DOHH2 (cell line): ENCODE data around the gene ATP2A2.
A peak's percentile ranks its signal among the peaks of the same experiment; 100 is the strongest.

Experiments used
- H3F3A ChIP-seq: fragments of 200-600 bp; sonication (generic), shearing (Covaris generic); 2 replicates; pipeline ENCODE4 v1.6.0; 2016; ENCODE audit warnings: antibody characterized with exemption, mild to moderate bottlenecking; ENCODE audit not compliant: control insufficient read depth, insufficient read depth
- H3K27ac ChIP-seq: fragments of 200-600 bp; sonication (generic); 2 replicates; pipeline ENCODE4 v1.5.1; 2014; ENCODE audit warnings: low read depth, mild to moderate bottlenecking, low read length, moderate library complexity
- H3K27me3 ChIP-seq: fragments of 200-600 bp; sonication (generic); 2 replicates; pipeline ENCODE4 v1.6.1; 2014; ENCODE audit warnings: mild to moderate bottlenecking, low read length, mixed read lengths; ENCODE audit not compliant: control insufficient read depth
- H3K36me3 ChIP-seq: fragments of 200-600 bp; sonication (generic); 2 replicates; pipeline ENCODE4 v1.6.1; 2014; ENCODE audit warnings: mild to moderate bottlenecking, low read length, moderate library complexity, mixed read lengths; ENCODE audit not compliant: control insufficient read depth
- H3K4me1 ChIP-seq: fragments of 200-600 bp; sonication (generic); 2 replicates; pipeline ENCODE4 v1.6.1; 2014; ENCODE audit warnings: mild to moderate bottlenecking, low read length, mixed read lengths; ENCODE audit not compliant: control insufficient read depth
- H3K4me2 ChIP-seq: fragments of 200-600 bp; sonication (generic); 2 replicates; pipeline ENCODE4 v1.6.0; 2014; ENCODE audit warnings: mild to moderate bottlenecking, low read length, moderate library complexity
- H3K4me3 ChIP-seq: fragments of 200-600 bp; sonication (generic); 2 replicates; pipeline ENCODE4 v1.5.1; 2014; ENCODE audit warnings: mild to moderate bottlenecking, low read length, mixed read lengths
- H3K79me2 ChIP-seq: fragments of 200-600 bp; sonication (generic); 2 replicates; pipeline ENCODE4 v1.6.1; 2014; ENCODE audit warnings: mild to moderate bottlenecking, low read length, mixed read lengths; ENCODE audit not compliant: control insufficient read depth
- H3K9me2 ChIP-seq: fragments of 200-600 bp; sonication (generic); replicated peaks from 2 replicates; pipeline ENCODE4 v1.6.1; 2014; ENCODE audit warnings: mild to moderate bottlenecking, low read length, mixed read lengths; ENCODE audit not compliant: control insufficient read depth
- H3K9me3 ChIP-seq: fragments of 200-600 bp; sonication (generic); 2 replicates; pipeline ENCODE4 v1.6.1; 2014; ENCODE audit warnings: antibody characterized with exemption, low read length, mixed read lengths; ENCODE audit not compliant: control insufficient read depth, insufficient read depth
- H4K20me1 ChIP-seq: fragments of 200-600 bp; sonication (generic); 2 replicates; pipeline ENCODE4 v1.6.0; 2014; ENCODE audit warnings: low read depth, mild to moderate bottlenecking, antibody characterized with exemption, low read length, moderate library complexity; ENCODE audit not compliant: control insufficient read depth, insufficient read depth
- CTCF ChIP-seq: fragments of 200-600 bp; sonication (generic); IDR thresholded peaks from one replicate; pipeline ENCODE4 v1.5.1; 2014; ENCODE audit warnings: antibody characterized with exemption, mild to moderate bottlenecking, low read depth, low read length; ENCODE audit not compliant: poor library complexity, severe bottlenecking
- EZH2phosphoT487 ChIP-seq: fragments of 200-600 bp; sonication (generic); IDR thresholded peaks from 2 replicates; pipeline ENCODE4 v1.6.1; 2017; ENCODE audit warnings: borderline replicate concordance, mild to moderate bottlenecking, antibody characterized with exemption, low read length, moderate library complexity, mixed read lengths

The ATP2A2 gene

GRCh38 chr12:110304061-110304551 is 23.1 kb downstream of the ATP2A2 start:
- peaks cover 12% of the 10 kb centered on the region for H3F3A ChIP-seq
- TF ChIP-seq CTCF (no peak), EZH2phosphoT487 (no peak)
- peaks cover 84% of the 10 kb centered on the region for H3K36me3 ChIP-seq
- H4K20me1 ChIP-seq = peaks cover 28% of the 10 kb centered on the region
- H3K9me3 ChIP-seq = no peaks in the 10 kb centered on the region
- H3K4me2 ChIP-seq = no peak overlapping the region
- H3K79me2 ChIP-seq = peaks cover 99% of the 10 kb centered on the region
- no peaks in the 10 kb centered on the region for H3K9me2 ChIP-seq
- H3K4me1 ChIP-seq = peaks cover 19% of the 10 kb centered on the region
- H3K27ac ChIP-seq = no peak overlapping the region
- H3K27me3 ChIP-seq = no peaks in the 10 kb centered on the region
- H3K4me3 ChIP-seq = no peak overlapping the region

GRCh38 chr12:110307372-110307771 is 26.3 kb downstream of the ATP2A2 start:
- H3K27me3 ChIP-seq = no peaks in the 10 kb centered on the region
- no peak overlapping the region for H3K4me3 ChIP-seq
- H3K4me2 ChIP-seq = peak overlapping the region; percentile 2; the same call in 1 of the 2 replicates
- H3K9me2 ChIP-seq = no peaks in the 10 kb centered on the region
- peaks cover 19% of the 10 kb centered on the region for H3K4me1 ChIP-seq
- no peak overlapping the region for H3K27ac ChIP-seq
- H4K20me1 ChIP-seq = peaks cover 28% of the 10 kb centered on the region
- no peaks in the 10 kb centered on the region for H3K9me3 ChIP-seq
- TF ChIP-seq EZH2phosphoT487 (no peak), CTCF (no peak)
- H3F3A ChIP-seq = peaks cover 8% of the 10 kb centered on the region
- H3K36me3 ChIP-seq = peaks cover 87% of the 10 kb centered on the region
- peaks cover 100% of the 10 kb centered on the region for H3K79me2 ChIP-seq

GRCh38 chr12:110310763-110311162 is 29.7 kb downstream of the ATP2A2 start:
- H3K9me2 ChIP-seq = no peaks in the 10 kb centered on the region
- no peak overlapping the region for H3K27ac ChIP-seq
- H3K27me3 ChIP-seq = no peaks in the 10 kb centered on the region
- H4K20me1 ChIP-seq = peaks cover 22% of the 10 kb centered on the region
- H3K4me3 ChIP-seq = no peak overlapping the region
- TF ChIP-seq CTCF (no peak), EZH2phosphoT487 (no peak)
- H3F3A ChIP-seq = peaks cover 6% of the 10 kb centered on the region
- H3K36me3 ChIP-seq = peaks cover 77% of the 10 kb centered on the region
- H3K4me1 ChIP-seq = peaks cover 19% of the 10 kb centered on the region
- no peak overlapping the region for H3K4me2 ChIP-seq
- H3K9me3 ChIP-seq = no peaks in the 10 kb centered on the region
- H3K79me2 ChIP-seq = peaks cover 100% of the 10 kb centered on the region
